Mammary epithelial cell (primary cell): ENCODE data around the gene TRIM56.

ENCODE experiments used
- CTCF ChIP-seq, 2 donors: IDR thresholded peaks in 1 of 2; conservative IDR thresholded peaks in 1 of 2; 2 replicates each; pipeline ENCODE4 v1.5.1; 2011 to 2012; ENCODE audit warnings: inconsistent platforms in 2 of 2, low read length in 2 of 2, mild to moderate bottlenecking in 2 of 2, control low read depth in 1 of 2, low read depth in 1 of 2; ENCODE audit not compliant: insufficient read depth in 1 of 2; ENCODE audit errors: extremely low read depth in 1 of 2
- EZH2 ChIP-seq: IDR thresholded peaks from 2 replicates; pipeline ENCODE4 v1.6.1; 2012; ENCODE audit warnings: low read length, inconsistent platforms, borderline replicate concordance

- TF ChIP-seq CTCF (conservative IDR thresholded peaks at IDR 0.05 in 1 of 2, IDR thresholded peaks at IDR 0.05 in 1 of 2; ENCODE audit: extremely low read depth in 1 of 2, insufficient read depth in 1 of 2, low read depth in 1 of 2, low read length in 2 of 2) (peak; percentile 86 to 98), EZH2 (no peak)
These were observed 7.8 kb upstream of the TRIM56 start for GRCh38 chr7:101077303-101078086.
